Vagina (tissue), 2 donors: Measurements from ENCODE around the gene NUDT2. TPM values are rescaled to one million over a fixed set of nuclear protein-coding genes. Genes with fewer than 3 reads are reported as not detected.

Experiments used
- DNase-seq, 2 donors: peaks; one replicate each; pipeline ENCODE4 v3.0.0-alpha.2; 2017; ENCODE audit errors: extremely low spot score in 2 of 2
- H3K27ac ChIP-seq: fragments of 200-600 bp; sonication (generic); one replicate; pipeline ENCODE4 v1.5.1; 2019
- H3K27me3 ChIP-seq: fragments of 200-600 bp; sonication (generic); one replicate; pipeline ENCODE4 v1.5.1; 2019
- H3K36me3 ChIP-seq, 2 donors: fragments of 200-600 bp; sonication (generic); one replicate each; pipeline ENCODE4 v1.5.1; 2017 to 2019
- H3K4me1 ChIP-seq: fragments of 200-600 bp; sonication (generic); one replicate; pipeline ENCODE4 v1.5.1; 2019
- H3K4me3 ChIP-seq, 2 donors: fragments of 200-600 bp; sonication (generic); 1 replicate in 1 of 2; 2 replicates in 1 of 2; pipeline ENCODE4 v1.5.1; 2016 to 2019
- H3K9me3 ChIP-seq: fragments of 200-600 bp; sonication (generic); one replicate; pipeline ENCODE4 v1.5.1; 2019
- CTCF ChIP-seq, 3 experiments: fragments of 450-650 bp in 2 of 3; fragments of 200-600 bp in 1 of 3; sonication (generic) in 1 of 3; IDR thresholded peaks; one replicate each; pipeline ENCODE4 v1.5.1; 2017 to 2019; ENCODE audit warnings: antibody characterized with exemption in 3 of 3, mild to moderate bottlenecking in 2 of 3, moderate library complexity in 2 of 3
- POLR2A ChIP-seq, 2 donors: fragments of 450-650 bp; IDR thresholded peaks; one replicate each; pipeline ENCODE4 v1.6.1; 2017; ENCODE audit warnings: antibody characterized with exemption in 2 of 2, mild to moderate bottlenecking in 2 of 2, moderate library complexity in 2 of 2
- POLR2AphosphoS5 ChIP-seq, 2 donors: sonication (generic); formaldehyde crosslinking; IDR thresholded peaks; one replicate each; pipeline ENCODE4 v1.9.0; 2017; ENCODE audit warnings: antibody characterized with exemption in 2 of 2, mild to moderate bottlenecking in 2 of 2, low read depth in 1 of 2; ENCODE audit not compliant: insufficient read depth in 1 of 2
- intact Hi-C: fragments of 100-400 bp; cut with DNase I; formaldehyde crosslinking; loops from one replicate; pipeline ENCODE4 v1.15.1; 2023
- total RNA-seq: library from RNA; depleted of rRNA; stranded (reverse); fragments of >200 nt; gene quantifications from one replicate; pipeline ENCODE4 v1.2.3, GENCODE V29; 2016

NUDT2 gene
- total RNA-seq, 1 donor from 2014 or later, result 18.4 TPM

GRCh38 chr9:34379334-34380033, 50.1 kb downstream of the NUDT2 start:
- H3K36me3 ChIP-seq, result no peaks in the 10 kb centered on the region
- no peaks in the 10 kb centered on the region for H3K27me3 ChIP-seq
- no peaks in the 10 kb centered on the region for H3K9me3 ChIP-seq
- peak in 1 of 2 donors; percentile 95 for DNase-seq
- peak overlapping the region; percentile 45 to 52 for H3K4me3 ChIP-seq
- intact Hi-C loops, result no loop called here
- H3K4me1 ChIP-seq, result peaks cover 47% of the 10 kb centered on the region
- H3K27ac ChIP-seq, result no peak overlapping the region
- no peak for TF ChIP-seq POLR2A (IDR thresholded peaks at IDR 0.05)
- TF ChIP-seq POLR2AphosphoS5 (IDR thresholded peaks at IDR 0.05; ENCODE audit: insufficient read depth in 1 of 2, low read depth in 1 of 2), result peak; percentile 31 to 58
- TF ChIP-seq CTCF (IDR thresholded peaks at IDR 0.05), result peak; percentile 68 to 93 (median 89)

GRCh38 chr9:34380034-34380510, 50.7 kb downstream of the NUDT2 start:
- H3K27ac ChIP-seq, result no peak overlapping the region

GRCh38 chr9:34380511-34381315, 51.3 kb downstream of the NUDT2 start:
- no peaks in the 10 kb centered on the region for H3K36me3 ChIP-seq
- peak overlapping the region; percentile 45 to 52 for H3K4me3 ChIP-seq
- H3K4me1 ChIP-seq, result peaks cover 42% of the 10 kb centered on the region
- TF ChIP-seq POLR2AphosphoS5 (IDR thresholded peaks at IDR 0.05; ENCODE audit: insufficient read depth in 1 of 2, low read depth in 1 of 2) (peak in 1 of 2 donors; percentile 80), CTCF (IDR thresholded peaks at IDR 0.05) (no peak), POLR2A (IDR thresholded peaks at IDR 0.05) (peak in 1 of 2 donors; percentile 34)
- no peaks in the 10 kb centered on the region for H3K27me3 ChIP-seq
- H3K9me3 ChIP-seq, result no peaks in the 10 kb centered on the region
- peak in 1 of 2 donors; percentile 92 for DNase-seq
- intact Hi-C loops, result no loop called here
- no peak overlapping the region for H3K27ac ChIP-seq

More at GRCh38 chr9:34380034-34380510, 50.7 kb downstream of the NUDT2 start:
- H3K4me3 ChIP-seq, result peak overlapping the region; percentile 45 to 52
- no peak for DNase-seq
- H3K36me3 ChIP-seq, result no peaks in the 10 kb centered on the region
- H3K9me3 ChIP-seq, result no peaks in the 10 kb centered on the region
- no peak for TF ChIP-seq POLR2AphosphoS5 (IDR thresholded peaks at IDR 0.05; ENCODE audit: insufficient read depth in 1 of 2, low read depth in 1 of 2)
- TF ChIP-seq CTCF (IDR thresholded peaks at IDR 0.05), result no peak
- TF ChIP-seq POLR2A (IDR thresholded peaks at IDR 0.05), result no peak
- peaks cover 47% of the 10 kb centered on the region for H3K4me1 ChIP-seq
- intact Hi-C loops, result no loop called here
- no peaks in the 10 kb centered on the region for H3K27me3 ChIP-seq

- Histone ChIP-seq H3K4me3 (peak overlapping the region; percentile 45 to 52), H3K4me1 (peaks cover 36% of the 10 kb centered on the region), H3K27ac (no peak overlapping the region), H3K27me3 (no peaks in the 10 kb centered on the region), H3K36me3 (no peaks in the 10 kb centered on the region), H3K9me3 (no peaks in the 10 kb centered on the region)
- intact Hi-C loops, result no loop called here
- TF ChIP-seq POLR2A (IDR thresholded peaks at IDR 0.05) (no peak), POLR2AphosphoS5 (IDR thresholded peaks at IDR 0.05; ENCODE audit: insufficient read depth in 1 of 2, low read depth in 1 of 2) (no peak), CTCF (IDR thresholded peaks at IDR 0.05) (no peak)
- no peak for DNase-seq
Observed at GRCh38 chr9:34381323-34381722, 52.0 kb downstream of the NUDT2 start.
